ENCODE data around the gene RYR2. TPM values are rescaled to one million over a fixed set of nuclear protein-coding genes. Genes with fewer than 3 reads are reported as not detected.

The RYR2 gene
- total RNA-seq, 6 experiments from 2014 or later: 0.05 to 0.17 TPM; not detected in 4

DNA sequence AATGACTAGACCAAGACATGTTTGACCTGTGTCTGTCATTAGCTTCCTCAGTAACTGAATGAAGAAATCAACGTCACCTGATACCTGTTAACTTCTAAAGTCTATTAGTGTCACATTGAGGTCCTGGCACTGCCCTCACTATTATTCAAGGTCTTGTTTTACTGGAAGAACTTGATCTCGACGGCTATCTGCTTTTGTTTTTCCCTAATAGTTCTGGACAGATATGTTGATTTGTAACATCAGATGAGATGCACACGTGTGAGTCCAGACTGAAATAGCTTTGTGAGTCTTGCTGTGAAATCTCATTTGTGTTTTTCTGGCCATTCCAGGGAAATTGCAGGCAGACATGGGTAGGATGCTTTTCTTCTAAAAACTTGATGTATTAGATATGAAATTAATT lies 159.2 kb downstream of the RYR2 start:
- Mint-ChIP-seq H3K27me3 (ENCODE audit: insufficient read depth) (no peaks in the 10 kb centered on the region), H3K4me1 (ENCODE audit: low read depth) (no peaks in the 10 kb centered on the region), H3K27ac (no peak overlapping the region), H3K4me3 (no peak overlapping the region), H3K36me3 (ENCODE audit: low read depth) (peaks cover 5% of the 10 kb centered on the region; the same call in 1 of the 2 replicates), H3K9me3 (peaks cover 56% of the 10 kb centered on the region)
- no peak for DNase-seq
- TF ChIP-seq, protein P1, sequence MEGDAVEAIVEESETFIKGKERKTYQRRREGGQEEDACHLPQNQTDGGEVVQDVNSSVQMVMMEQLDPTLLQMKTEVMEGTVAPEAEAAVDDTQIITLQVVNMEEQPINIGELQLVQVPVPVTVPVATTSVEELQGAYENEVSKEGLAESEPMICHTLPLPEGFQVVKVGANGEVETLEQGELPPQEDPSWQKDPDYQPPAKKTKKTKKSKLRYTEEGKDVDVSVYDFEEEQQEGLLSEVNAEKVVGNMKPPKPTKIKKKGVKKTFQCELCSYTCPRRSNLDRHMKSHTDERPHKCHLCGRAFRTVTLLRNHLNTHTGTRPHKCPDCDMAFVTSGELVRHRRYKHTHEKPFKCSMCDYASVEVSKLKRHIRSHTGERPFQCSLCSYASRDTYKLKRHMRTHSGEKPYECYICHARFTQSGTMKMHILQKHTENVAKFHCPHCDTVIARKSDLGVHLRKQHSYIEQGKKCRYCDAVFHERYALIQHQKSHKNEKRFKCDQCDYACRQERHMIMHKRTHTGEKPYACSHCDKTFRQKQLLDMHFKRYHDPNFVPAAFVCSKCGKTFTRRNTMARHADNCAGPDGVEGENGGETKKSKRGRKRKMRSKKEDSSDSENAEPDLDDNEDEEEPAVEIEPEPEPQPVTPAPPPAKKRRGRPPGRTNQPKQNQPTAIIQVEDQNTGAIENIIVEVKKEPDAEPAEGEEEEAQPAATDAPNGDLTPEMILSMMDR (IDR thresholded peaks at IDR 0.05): no peak

DNA sequence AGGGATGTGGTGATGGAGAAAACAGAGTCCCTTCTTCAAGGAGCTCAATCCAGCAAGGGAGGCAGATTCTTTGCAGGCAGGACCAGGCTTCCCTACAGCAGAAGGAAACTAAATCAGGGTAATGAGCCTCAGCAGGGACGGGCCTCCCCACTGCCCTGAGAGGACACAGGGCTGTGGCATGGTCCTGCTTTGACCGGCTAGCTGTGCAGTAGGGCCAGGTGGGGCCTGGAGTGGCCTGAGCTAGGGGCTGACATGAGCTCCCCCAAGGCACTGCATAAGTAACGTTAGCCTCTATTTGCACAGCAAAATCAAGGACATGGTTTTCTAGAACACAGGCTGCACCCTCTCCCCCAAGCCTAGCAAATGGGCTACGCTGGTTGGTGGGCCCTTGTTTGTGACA lies 162.9 kb downstream of the RYR2 start:
- no peak for DNase-seq
- Mint-ChIP-seq H3K27me3 (ENCODE audit: insufficient read depth) (no peaks in the 10 kb centered on the region), H3K4me1 (ENCODE audit: low read depth) (no peaks in the 10 kb centered on the region), H3K4me3 (no peak overlapping the region), H3K36me3 (ENCODE audit: low read depth) (peaks cover 5% of the 10 kb centered on the region; the same call in 1 of the 2 replicates), H3K27ac (no peak overlapping the region), H3K9me3 (peaks cover 51% of the 10 kb centered on the region)
- TF ChIP-seq, protein P1 (IDR thresholded peaks at IDR 0.05): no peak

DNA sequence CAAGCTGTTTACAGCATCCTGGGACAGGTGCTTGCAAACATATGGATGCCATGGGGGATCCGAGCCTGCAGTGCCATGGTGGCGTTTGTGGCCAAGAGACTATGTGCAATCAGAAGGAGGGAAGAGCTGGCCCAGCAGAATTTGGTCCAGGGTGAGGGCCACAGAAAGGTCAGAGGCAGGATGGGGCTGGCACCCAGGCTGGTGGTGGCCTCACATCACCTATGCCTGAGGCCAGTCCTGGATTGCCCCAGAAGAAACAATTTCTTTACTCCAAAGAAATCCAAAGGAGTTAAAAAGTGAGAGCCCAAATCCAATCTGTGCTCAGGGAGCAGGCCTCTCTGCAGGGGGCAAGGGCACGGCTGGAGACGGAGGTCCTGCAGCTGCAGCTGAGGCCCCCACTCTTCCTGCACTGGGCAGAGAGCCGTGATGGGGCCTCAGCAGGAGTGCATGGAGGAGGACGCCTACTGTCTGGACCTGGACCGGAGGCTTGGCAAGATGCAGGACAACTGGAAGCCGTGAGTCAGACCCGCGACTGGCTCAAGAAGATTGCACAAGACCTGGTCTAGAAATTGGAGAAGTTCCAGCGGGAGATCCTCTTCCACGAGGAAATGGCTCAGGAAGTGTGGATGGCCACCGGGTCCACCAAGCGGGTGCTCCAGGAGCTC lies 163.5 kb downstream of the RYR2 start:
- Mint-ChIP-seq H3K27me3 (ENCODE audit: insufficient read depth) (no peaks in the 10 kb centered on the region), H3K4me1 (ENCODE audit: low read depth) (no peaks in the 10 kb centered on the region), H3K36me3 (ENCODE audit: low read depth) (peaks cover 5% of the 10 kb centered on the region; the same call in 1 of the 2 replicates), H3K27ac (no peak overlapping the region), H3K4me3 (no peak overlapping the region), H3K9me3 (peaks cover 52% of the 10 kb centered on the region)
- TF ChIP-seq, protein P1 (IDR thresholded peaks at IDR 0.05): no peak
- no peak for DNase-seq

DNA sequence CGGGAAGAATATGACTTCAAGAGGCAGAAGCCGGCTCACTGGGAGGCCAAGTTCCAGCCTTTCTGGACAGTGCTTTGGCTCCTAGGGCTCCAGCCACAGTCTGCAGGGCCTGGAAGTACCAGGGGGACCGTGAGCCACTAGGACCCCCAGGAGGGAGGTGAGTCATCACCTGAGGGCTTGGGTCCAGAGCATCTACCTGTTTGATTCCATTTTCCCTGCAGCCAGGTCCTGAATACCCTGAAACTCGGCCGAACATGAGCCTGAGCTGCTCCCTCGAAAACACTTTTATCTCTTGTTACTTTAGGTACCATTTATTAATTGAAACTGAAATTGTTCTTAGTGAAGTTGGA lies 164.1 kb downstream of the RYR2 start:
- peaks cover 5% of the 10 kb centered on the region; the same call in 1 of the 2 replicates for H3K36me3 Mint-ChIP-seq (ENCODE audit: low read depth)
- no peak overlapping the region for H3K4me3 Mint-ChIP-seq
- TF ChIP-seq, protein P1 (IDR thresholded peaks at IDR 0.05): no peak
- no peak for DNase-seq
- peaks cover 55% of the 10 kb centered on the region for H3K9me3 Mint-ChIP-seq
- no peaks in the 10 kb centered on the region for H3K4me1 Mint-ChIP-seq (ENCODE audit: low read depth)
- no peaks in the 10 kb centered on the region for H3K27me3 Mint-ChIP-seq (ENCODE audit: insufficient read depth)
- no peak overlapping the region for H3K27ac Mint-ChIP-seq

- DNase-seq: no peak
- no peak overlapping the region for H3K27ac Mint-ChIP-seq
- H3K9me3 Mint-ChIP-seq: peaks cover 34% of the 10 kb centered on the region
- TF ChIP-seq, protein P1 (IDR thresholded peaks at IDR 0.05): no peak
- H3K4me1 Mint-ChIP-seq (ENCODE audit: low read depth): no peaks in the 10 kb centered on the region
- H3K36me3 Mint-ChIP-seq (ENCODE audit: low read depth): no peaks in the 10 kb centered on the region
- no peak overlapping the region for H3K4me3 Mint-ChIP-seq
- no peaks in the 10 kb centered on the region for H3K27me3 Mint-ChIP-seq (ENCODE audit: insufficient read depth)
Measured at GRCh38 chr1:237211031-237211430, 169.0 kb downstream of the RYR2 start.
